ENCODE data around the gene DPP6. TPM values are rescaled to one million over a fixed set of nuclear protein-coding genes. Genes with fewer than 3 reads are reported as not detected.

DPP6 gene
- total RNA-seq, 1 donor from 2014 or later, result not detected

- Histone ChIP-seq H3K4me1 (no peaks in the 10 kb centered on the region), H3K27ac (no peak overlapping the region), H3K4me3 (no peak overlapping the region), H3K27me3 (no peaks in the 10 kb centered on the region), H3K9me3 (no peaks in the 10 kb centered on the region), H3K36me3 (no peaks in the 10 kb centered on the region)
- no peak for DNase-seq (ENCODE audit: low spot score in 2 of 2)
- intact Hi-C loops (cut with DNase I), result no loop called here
- no peak for TF ChIP-seq CTCF (IDR thresholded peaks at IDR 0.05)
Observed at GRCh38 chr7:154882931-154883474, 830.8 kb downstream of the DPP6 start.

- no peak for DNase-seq (ENCODE audit: low spot score in 2 of 2)
- Histone ChIP-seq H3K27me3 (no peaks in the 10 kb centered on the region), H3K36me3 (no peaks in the 10 kb centered on the region), H3K27ac (no peak overlapping the region), H3K9me3 (no peaks in the 10 kb centered on the region), H3K4me3 (no peak overlapping the region), H3K4me1 (no peaks in the 10 kb centered on the region)
- no peak for TF ChIP-seq CTCF (IDR thresholded peaks at IDR 0.05)
- intact Hi-C loops (cut with DNase I), result no loop called here
Observed at GRCh38 chr7:154884348-154884920, 832.2 kb downstream of the DPP6 start.

- Histone ChIP-seq H3K4me1 (no peaks in the 10 kb centered on the region), H3K27ac (no peak overlapping the region), H3K9me3 (no peaks in the 10 kb centered on the region), H3K36me3 (no peaks in the 10 kb centered on the region), H3K4me3 (no peak overlapping the region), H3K27me3 (no peaks in the 10 kb centered on the region)
- TF ChIP-seq CTCF (IDR thresholded peaks at IDR 0.05), result no peak
- no peak for DNase-seq (ENCODE audit: low spot score in 2 of 2)
- intact Hi-C loops (cut with DNase I), result no loop called here
Observed at GRCh38 chr7:154886591-154886990, 834.4 kb downstream of the DPP6 start.

- H3K9me3 ChIP-seq, result no peaks in the 10 kb centered on the region
- H3K27ac ChIP-seq, result no peak overlapping the region
- H3K36me3 ChIP-seq, result no peaks in the 10 kb centered on the region
- TF ChIP-seq CTCF (IDR thresholded peaks at IDR 0.05), result no peak
- no peak overlapping the region for H3K4me3 ChIP-seq
- H3K4me1 ChIP-seq, result no peaks in the 10 kb centered on the region
- no peaks in the 10 kb centered on the region for H3K27me3 ChIP-seq
- intact Hi-C loops (cut with DNase I), result no loop called here
- DNase-seq (ENCODE audit: low spot score in 2 of 2), result no peak
Observed at GRCh38 chr7:154888690-154889089, 836.5 kb downstream of the DPP6 start.

- Histone ChIP-seq H3K27me3 (no peaks in the 10 kb centered on the region), H3K4me3 (no peak overlapping the region), H3K9me3 (no peaks in the 10 kb centered on the region), H3K36me3 (no peaks in the 10 kb centered on the region), H3K27ac (no peak overlapping the region), H3K4me1 (no peaks in the 10 kb centered on the region)
- TF ChIP-seq CTCF (IDR thresholded peaks at IDR 0.05), result no peak
- intact Hi-C loops (cut with DNase I), result no loop called here
- no peak for DNase-seq (ENCODE audit: low spot score in 2 of 2)
Observed at GRCh38 chr7:154892459-154892858, 840.3 kb downstream of the DPP6 start.

GRCh38 chr7:154896076-154896475 is 843.9 kb downstream of the DPP6 start:
- intact Hi-C loops (cut with DNase I), result no loop called here
- Histone ChIP-seq H3K36me3 (no peaks in the 10 kb centered on the region), H3K27me3 (no peaks in the 10 kb centered on the region), H3K9me3 (no peaks in the 10 kb centered on the region), H3K4me3 (no peak overlapping the region), H3K27ac (no peak overlapping the region), H3K4me1 (no peaks in the 10 kb centered on the region)
- TF ChIP-seq CTCF (IDR thresholded peaks at IDR 0.05), result no peak
- DNase-seq (ENCODE audit: low spot score in 2 of 2), result no peak
